HEK293T (cell line): Measurements from ENCODE around the gene CNOT11.

Experiments
- ARNT ChIP-seq: fragments of 450-650 bp; IDR thresholded peaks from 2 replicates; pipeline ENCODE4 v1.6.1; 2017; ENCODE audit warnings: mild to moderate bottlenecking
- BHLHE40 ChIP-seq: fragments of 450-650 bp; IDR thresholded peaks from 2 replicates; pipeline ENCODE4 v1.6.1; 2016; ENCODE audit warnings: mild to moderate bottlenecking, moderate library complexity, borderline replicate concordance
- FOXA1 ChIP-seq: fragments of 450-650 bp; IDR thresholded peaks from 2 replicates; pipeline ENCODE4 v1.6.1; 2016; ENCODE audit warnings: mild to moderate bottlenecking
- FOXK2 ChIP-seq: fragments of 450-650 bp; IDR thresholded peaks from 2 replicates; pipeline ENCODE4 v1.6.1; 2016; ENCODE audit warnings: mild to moderate bottlenecking
- HDGF ChIP-seq: fragments of 450-650 bp; IDR thresholded peaks from 2 replicates; pipeline ENCODE4 v1.6.1; 2017; ENCODE audit warnings: antibody characterized with exemption, borderline replicate concordance
- PKNOX1 ChIP-seq: fragments of 450-650 bp; IDR thresholded peaks from 2 replicates; pipeline ENCODE4 v1.6.1; 2016
- SP1 ChIP-seq: fragments of 450-650 bp; IDR thresholded peaks from 2 replicates; pipeline ENCODE4 v1.6.1; 2017
- SUZ12 ChIP-seq: fragments of 450-650 bp; IDR thresholded peaks from 2 replicates; pipeline ENCODE4 v1.6.1; 2016; ENCODE audit warnings: mild to moderate bottlenecking
- TARDBP ChIP-seq: fragments of 450-650 bp; IDR thresholded peaks from 2 replicates; pipeline ENCODE4 v1.6.1; 2016
- ZNF384 ChIP-seq: fragments of 450-650 bp; IDR thresholded peaks from 2 replicates; pipeline ENCODE4 v1.6.1; 2016

GRCh38 chr2:101267671-101268656 is 15.3 kb downstream of the CNOT11 start:
- TF ChIP-seq ARNT (no peak), ZNF384 (no peak), SP1 (no peak), FOXK2 (no peak), HDGF (no peak), TARDBP (no peak), FOXA1 (no peak), SUZ12 (no peak), BHLHE40 (no peak), PKNOX1 (no peak)
